ENCODE results near the gene PIP5K1B. TPM values are rescaled to one million over a fixed set of nuclear protein-coding genes. Genes with fewer than 3 reads are reported as not detected.

Gene PIP5K1B
- total RNA-seq, 2 experiments from 2014 or later = 0.13 to 0.16 TPM

GRCh38 chr9:68961587-68961986 is 256.5 kb downstream of the PIP5K1B start:
- POLR2A ChIA-PET = no interaction called here
- DNase-seq = no peak
- Mint-ChIP-seq H3K4me3 (no peak overlapping the region), H3K36me3 (ENCODE audit: low read depth) (no peaks in the 10 kb centered on the region), H3K27me3 (ENCODE audit: low read depth) (peaks cover 13% of the 10 kb centered on the region), H3K27ac (no peak overlapping the region), H3K9me3 (ENCODE audit: insufficient read depth) (no peaks in the 10 kb centered on the region), H3K4me1 (ENCODE audit: low read depth) (no peaks in the 10 kb centered on the region)
- CTCF ChIA-PET = no interaction called here
- ATAC-seq = no peak

GRCh38 chr9:68963416-68963815 is 258.4 kb downstream of the PIP5K1B start:
- peaks cover 16% of the 10 kb centered on the region for H3K27me3 Mint-ChIP-seq (ENCODE audit: low read depth)
- H3K36me3 Mint-ChIP-seq (ENCODE audit: low read depth) = no peaks in the 10 kb centered on the region
- no peaks in the 10 kb centered on the region for H3K9me3 Mint-ChIP-seq (ENCODE audit: insufficient read depth)
- no peaks in the 10 kb centered on the region for H3K4me1 Mint-ChIP-seq (ENCODE audit: low read depth)
- DNase-seq (no peak), ATAC-seq (no peak)
- H3K4me3 Mint-ChIP-seq = no peak overlapping the region
- ChIA-PET CTCF (interaction anchor here (0.6 to 3.0 kb wide), 4 partner anchors 9 to 36 kb away, joined by 3 to 13 read pairs (median 10); no protein-coding TSS in a partner anchor), POLR2A (no interaction called here)
- no peak overlapping the region for H3K27ac Mint-ChIP-seq

- Mint-ChIP-seq H3K9me3 (ENCODE audit: insufficient read depth) (no peaks in the 10 kb centered on the region), H3K27ac (no peak overlapping the region), H3K36me3 (ENCODE audit: low read depth) (no peaks in the 10 kb centered on the region), H3K4me1 (ENCODE audit: low read depth) (no peaks in the 10 kb centered on the region), H3K4me3 (no peak overlapping the region), H3K27me3 (ENCODE audit: low read depth) (peaks cover 16% of the 10 kb centered on the region)
- ChIA-PET CTCF (interaction anchor here (0.9 to 3.0 kb wide), 5 partner anchors 10 to 44 kb away, joined by 3 to 13 read pairs (median 6); no protein-coding TSS in a partner anchor), POLR2A (no interaction called here)
- DNase-seq (no peak), ATAC-seq (no peak)
Measured at GRCh38 chr9:68964102-68964541, 259.1 kb downstream of the PIP5K1B start.

- Mint-ChIP-seq H3K4me1 (ENCODE audit: low read depth) (no peaks in the 10 kb centered on the region), H3K36me3 (ENCODE audit: low read depth) (no peaks in the 10 kb centered on the region), H3K4me3 (no peak overlapping the region), H3K27ac (no peak overlapping the region), H3K9me3 (ENCODE audit: insufficient read depth) (no peaks in the 10 kb centered on the region), H3K27me3 (ENCODE audit: low read depth) (peaks cover 15% of the 10 kb centered on the region)
- POLR2A ChIA-PET = no interaction called here
- ATAC-seq (no peak), DNase-seq (no peak)
- CTCF ChIA-PET = interaction anchor here (0.9 to 3.0 kb wide), 5 partner anchors 10 to 45 kb away, joined by 3 to 13 read pairs (median 6); no protein-coding TSS in a partner anchor
Measured at GRCh38 chr9:68964765-68965164, 259.7 kb downstream of the PIP5K1B start.

GRCh38 chr9:68966496-68966944 is 261.5 kb downstream of the PIP5K1B start:
- Mint-ChIP-seq H3K9me3 (ENCODE audit: insufficient read depth) (no peaks in the 10 kb centered on the region), H3K36me3 (ENCODE audit: low read depth) (no peaks in the 10 kb centered on the region), H3K4me1 (ENCODE audit: low read depth) (peaks cover 2% of the 10 kb centered on the region), H3K4me3 (no peak overlapping the region), H3K27ac (no peak overlapping the region), H3K27me3 (ENCODE audit: low read depth) (peaks cover 7% of the 10 kb centered on the region)
- no peak for DNase-seq
- ChIA-PET CTCF (interaction anchor here (0.8 to 1.4 kb wide), 3 partner anchors 17 to 162 kb away, joined by 3 to 4 read pairs (median 3); no protein-coding TSS in a partner anchor), POLR2A (no interaction called here)
- ATAC-seq = no peak

GRCh38 chr9:68967800-68968199 is 262.8 kb downstream of the PIP5K1B start:
- CTCF ChIA-PET = interaction anchor here (1.0 to 2.0 kb wide), 4 partner anchors 11 to 408 kb away, joined by 3 to 5 read pairs (median 4); no protein-coding TSS in a partner anchor
- Mint-ChIP-seq H3K27ac (no peak overlapping the region), H3K4me3 (no peak overlapping the region), H3K4me1 (ENCODE audit: low read depth) (peaks cover 7% of the 10 kb centered on the region), H3K27me3 (ENCODE audit: low read depth) (peaks cover 7% of the 10 kb centered on the region), H3K36me3 (ENCODE audit: low read depth) (no peaks in the 10 kb centered on the region), H3K9me3 (ENCODE audit: insufficient read depth) (no peaks in the 10 kb centered on the region)
- no peak for ATAC-seq
- DNase-seq = no peak
- POLR2A ChIA-PET = no interaction called here

GRCh38 chr9:68969538-68969937 is 264.5 kb downstream of the PIP5K1B start:
- Mint-ChIP-seq H3K9me3 (ENCODE audit: insufficient read depth) (no peaks in the 10 kb centered on the region), H3K27me3 (ENCODE audit: low read depth) (peaks cover 6% of the 10 kb centered on the region), H3K4me3 (no peak overlapping the region), H3K27ac (no peak overlapping the region), H3K36me3 (ENCODE audit: low read depth) (no peaks in the 10 kb centered on the region), H3K4me1 (ENCODE audit: low read depth) (peaks cover 11% of the 10 kb centered on the region)
- ATAC-seq (no peak), DNase-seq (no peak)
- POLR2A ChIA-PET = no interaction called here
- CTCF ChIA-PET = no interaction called here

GRCh38 chr9:68970151-68970550 is 265.1 kb downstream of the PIP5K1B start:
- H3K36me3 Mint-ChIP-seq (ENCODE audit: low read depth) = no peaks in the 10 kb centered on the region
- CTCF ChIA-PET = no interaction called here
- H3K4me3 Mint-ChIP-seq = no peak overlapping the region
- H3K9me3 Mint-ChIP-seq (ENCODE audit: insufficient read depth) = no peaks in the 10 kb centered on the region
- no peak for ATAC-seq
- peaks cover 11% of the 10 kb centered on the region for H3K4me1 Mint-ChIP-seq (ENCODE audit: low read depth)
- H3K27ac Mint-ChIP-seq = no peak overlapping the region
- H3K27me3 Mint-ChIP-seq (ENCODE audit: low read depth) = peaks cover 6% of the 10 kb centered on the region
- POLR2A ChIA-PET = no interaction called here
- DNase-seq = no peak

GRCh38 chr9:68973619-68974018 is 268.6 kb downstream of the PIP5K1B start:
- Mint-ChIP-seq H3K9me3 (ENCODE audit: insufficient read depth) (no peaks in the 10 kb centered on the region), H3K36me3 (ENCODE audit: low read depth) (no peaks in the 10 kb centered on the region), H3K4me1 (ENCODE audit: low read depth) (peaks cover 14% of the 10 kb centered on the region), H3K27me3 (ENCODE audit: low read depth) (no peaks in the 10 kb centered on the region), H3K4me3 (no peak overlapping the region), H3K27ac (no peak overlapping the region)
- DNase-seq (no peak), ATAC-seq (no peak)
- CTCF ChIA-PET = interaction anchor here (1.0 to 2.8 kb wide), 3 partner anchors 9 to 24 kb away, joined by 3 to 15 read pairs (median 6); no protein-coding TSS in a partner anchor
- POLR2A ChIA-PET = interaction anchor here (0.8 to 1.1 kb wide), 2 partner anchors 63 to 194 kb away, joined by 3 read pairs; a partner anchor contains a TSS

GRCh38 chr9:68974431-68974830 is 269.4 kb downstream of the PIP5K1B start:
- no peak overlapping the region for H3K4me3 Mint-ChIP-seq
- ChIA-PET CTCF (interaction anchor here (1.0 to 2.8 kb wide), 6 partner anchors 10 to 129 kb away, joined by 3 to 15 read pairs (median 4); no protein-coding TSS in a partner anchor), POLR2A (interaction anchor here (0.7 to 1.1 kb wide), 2 partner anchors 194 to 406 kb away, joined by 3 read pairs; a partner anchor contains a TSS)

GRCh38 chr9:68974901-68975300 is 269.9 kb downstream of the PIP5K1B start:
- Mint-ChIP-seq H3K9me3 (ENCODE audit: insufficient read depth) (no peaks in the 10 kb centered on the region), H3K36me3 (ENCODE audit: low read depth) (no peaks in the 10 kb centered on the region), H3K27ac (no peak overlapping the region), H3K27me3 (ENCODE audit: low read depth) (no peaks in the 10 kb centered on the region), H3K4me1 (ENCODE audit: low read depth) (peaks cover 25% of the 10 kb centered on the region), H3K4me3 (no peak overlapping the region)
- POLR2A ChIA-PET = interaction anchor here (0.7 to 1.1 kb wide), 2 partner anchors 195 to 406 kb away, joined by 3 read pairs; a partner anchor contains a TSS
- ATAC-seq (no peak), DNase-seq (no peak)
- CTCF ChIA-PET = interaction anchor here (0.8 to 2.8 kb wide), 6 partner anchors 9 to 130 kb away, joined by 3 to 15 read pairs (median 4); no protein-coding TSS in a partner anchor

More at GRCh38 chr9:68974431-68974830, 269.4 kb downstream of the PIP5K1B start:
- Mint-ChIP-seq H3K36me3 (ENCODE audit: low read depth) (no peaks in the 10 kb centered on the region), H3K4me1 (ENCODE audit: low read depth) (peaks cover 20% of the 10 kb centered on the region), H3K27me3 (ENCODE audit: low read depth) (no peaks in the 10 kb centered on the region), H3K9me3 (ENCODE audit: insufficient read depth) (no peaks in the 10 kb centered on the region), H3K27ac (no peak overlapping the region)
- DNase-seq (no peak), ATAC-seq (peak; percentile 58)

GRCh38 chr9:68975365-68976043 is 270.5 kb downstream of the PIP5K1B start:
- peaks cover 29% of the 10 kb centered on the region for H3K4me1 Mint-ChIP-seq (ENCODE audit: low read depth)
- H3K9me3 Mint-ChIP-seq (ENCODE audit: insufficient read depth) = no peaks in the 10 kb centered on the region
- ChIA-PET POLR2A (no interaction called here), CTCF (interaction anchor here (0.8 to 2.8 kb wide), 6 partner anchors 9 to 94 kb away, joined by 3 to 15 read pairs (median 3); no protein-coding TSS in a partner anchor)
- no peak overlapping the region for H3K4me3 Mint-ChIP-seq
- H3K27me3 Mint-ChIP-seq (ENCODE audit: low read depth) = no peaks in the 10 kb centered on the region
- H3K36me3 Mint-ChIP-seq (ENCODE audit: low read depth) = no peaks in the 10 kb centered on the region
- H3K27ac Mint-ChIP-seq = no peak overlapping the region
- DNase-seq (no peak), ATAC-seq (no peak)

Measured in activated CD8-positive, alpha-beta T cell treated with anti-CD3 and anti-CD28 coated beads, Interleukin-2, amount 10 ng/mL, durations not matched to agents 7 days and 5 days (primary cell).